ENCODE results near the gene CRIP3.

DNA sequence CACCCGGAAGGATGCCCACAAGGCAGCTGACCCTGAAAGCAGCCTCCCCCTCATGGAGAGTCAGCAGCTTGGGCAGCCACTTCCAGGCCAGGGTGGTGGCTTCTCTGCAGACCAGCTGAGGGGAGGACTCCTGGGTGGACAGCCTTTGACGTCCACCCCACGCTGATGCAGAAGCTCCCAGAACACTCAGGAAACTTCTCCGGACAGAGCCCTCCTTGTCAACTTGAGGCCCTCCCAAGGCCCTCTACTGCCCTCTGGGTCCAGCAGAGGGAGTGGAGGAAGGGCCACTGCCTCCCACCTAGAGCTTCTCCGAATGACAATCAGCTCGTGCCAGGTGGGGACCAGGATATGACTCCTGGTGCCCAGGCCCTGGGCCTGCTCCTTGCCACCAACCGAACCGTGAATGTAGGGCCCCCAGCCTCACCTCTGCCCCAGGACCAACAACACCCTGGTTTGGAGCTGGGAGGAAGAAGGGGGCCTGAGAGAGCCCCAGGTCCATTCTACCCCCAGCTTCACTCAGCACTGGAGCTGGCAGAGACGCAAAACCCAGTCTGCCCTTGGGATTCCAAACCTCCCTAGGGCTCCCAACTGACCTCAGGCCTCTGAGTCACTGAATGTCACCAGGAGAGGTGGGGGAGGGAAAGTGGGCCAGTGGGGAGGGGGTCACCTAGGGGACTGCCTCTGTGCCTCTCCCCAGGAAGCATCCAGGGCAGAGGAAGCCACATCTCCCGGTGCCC, 21.5 kb downstream of the CRIP3 start:
- TF ChIP-seq, protein P1, sequence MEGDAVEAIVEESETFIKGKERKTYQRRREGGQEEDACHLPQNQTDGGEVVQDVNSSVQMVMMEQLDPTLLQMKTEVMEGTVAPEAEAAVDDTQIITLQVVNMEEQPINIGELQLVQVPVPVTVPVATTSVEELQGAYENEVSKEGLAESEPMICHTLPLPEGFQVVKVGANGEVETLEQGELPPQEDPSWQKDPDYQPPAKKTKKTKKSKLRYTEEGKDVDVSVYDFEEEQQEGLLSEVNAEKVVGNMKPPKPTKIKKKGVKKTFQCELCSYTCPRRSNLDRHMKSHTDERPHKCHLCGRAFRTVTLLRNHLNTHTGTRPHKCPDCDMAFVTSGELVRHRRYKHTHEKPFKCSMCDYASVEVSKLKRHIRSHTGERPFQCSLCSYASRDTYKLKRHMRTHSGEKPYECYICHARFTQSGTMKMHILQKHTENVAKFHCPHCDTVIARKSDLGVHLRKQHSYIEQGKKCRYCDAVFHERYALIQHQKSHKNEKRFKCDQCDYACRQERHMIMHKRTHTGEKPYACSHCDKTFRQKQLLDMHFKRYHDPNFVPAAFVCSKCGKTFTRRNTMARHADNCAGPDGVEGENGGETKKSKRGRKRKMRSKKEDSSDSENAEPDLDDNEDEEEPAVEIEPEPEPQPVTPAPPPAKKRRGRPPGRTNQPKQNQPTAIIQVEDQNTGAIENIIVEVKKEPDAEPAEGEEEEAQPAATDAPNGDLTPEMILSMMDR (IDR thresholded peaks at IDR 0.05; ENCODE audit: low read length): no peak
- no peak for TF ChIP-seq EZH2 (IDR thresholded peaks at IDR 0.05; ENCODE audit: borderline replicate concordance, low read length)

Data from OCI-LY1 (cell line).